Measurements from ENCODE around the gene TMEM109. TPM values are rescaled to one million over a fixed set of nuclear protein-coding genes. Genes with fewer than 3 reads are reported as not detected.

Gene TMEM109
- total RNA-seq, 4 donors from 2014 or later, result 79.6 to 150 (median 88.7) TPM

DNA sequence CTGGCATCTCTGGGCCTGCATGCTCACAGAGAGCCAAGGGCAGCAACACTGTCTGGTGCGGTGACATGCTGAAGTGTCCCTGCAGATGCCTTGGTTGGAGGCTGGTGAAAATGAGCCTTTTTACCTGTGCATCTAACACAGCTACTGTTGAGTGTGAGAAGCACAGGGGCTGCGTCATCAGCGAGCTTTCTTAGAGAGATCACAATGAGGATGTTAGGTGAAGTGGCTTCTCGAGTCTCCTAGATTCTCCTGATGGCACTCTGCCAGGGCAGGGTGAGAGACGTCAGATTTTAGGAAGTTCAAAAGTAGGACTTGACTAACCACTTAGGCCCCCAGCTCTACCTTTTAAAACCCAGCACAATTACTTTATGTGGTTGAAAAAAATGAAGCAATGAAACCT lies 41.6 kb downstream of the TMEM109 start:
- TF ChIP-seq, protein P1, sequence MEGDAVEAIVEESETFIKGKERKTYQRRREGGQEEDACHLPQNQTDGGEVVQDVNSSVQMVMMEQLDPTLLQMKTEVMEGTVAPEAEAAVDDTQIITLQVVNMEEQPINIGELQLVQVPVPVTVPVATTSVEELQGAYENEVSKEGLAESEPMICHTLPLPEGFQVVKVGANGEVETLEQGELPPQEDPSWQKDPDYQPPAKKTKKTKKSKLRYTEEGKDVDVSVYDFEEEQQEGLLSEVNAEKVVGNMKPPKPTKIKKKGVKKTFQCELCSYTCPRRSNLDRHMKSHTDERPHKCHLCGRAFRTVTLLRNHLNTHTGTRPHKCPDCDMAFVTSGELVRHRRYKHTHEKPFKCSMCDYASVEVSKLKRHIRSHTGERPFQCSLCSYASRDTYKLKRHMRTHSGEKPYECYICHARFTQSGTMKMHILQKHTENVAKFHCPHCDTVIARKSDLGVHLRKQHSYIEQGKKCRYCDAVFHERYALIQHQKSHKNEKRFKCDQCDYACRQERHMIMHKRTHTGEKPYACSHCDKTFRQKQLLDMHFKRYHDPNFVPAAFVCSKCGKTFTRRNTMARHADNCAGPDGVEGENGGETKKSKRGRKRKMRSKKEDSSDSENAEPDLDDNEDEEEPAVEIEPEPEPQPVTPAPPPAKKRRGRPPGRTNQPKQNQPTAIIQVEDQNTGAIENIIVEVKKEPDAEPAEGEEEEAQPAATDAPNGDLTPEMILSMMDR (IDR thresholded peaks at IDR 0.05), result no peak
- ATAC-seq (ENCODE audit: low FRiP score), result no peak
- no peak for DNase-seq (ENCODE audit: low spot score)

DNA sequence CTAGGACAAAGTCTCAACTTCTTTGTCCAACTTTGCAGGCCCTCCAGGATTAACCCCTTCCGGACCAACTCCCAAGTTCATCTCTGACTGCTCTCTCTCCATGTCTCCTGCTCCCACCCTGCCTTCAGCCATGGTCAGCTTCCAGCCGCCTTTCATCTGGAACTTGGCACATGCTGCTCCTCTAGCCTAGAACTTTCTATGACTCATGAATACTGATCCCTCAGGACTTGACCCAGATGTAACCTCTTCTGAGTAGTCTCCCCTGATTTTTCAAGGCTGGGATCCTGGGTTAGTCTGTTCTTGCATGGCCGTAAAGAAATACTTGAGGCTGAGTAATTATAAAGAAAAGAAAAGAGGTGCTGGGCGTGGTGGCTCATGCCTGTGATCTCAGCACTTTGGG lies 43.2 kb downstream of the TMEM109 start:
- no peak for ATAC-seq (ENCODE audit: low FRiP score)
- no peak for DNase-seq (ENCODE audit: low spot score)
- TF ChIP-seq, protein P1 (IDR thresholded peaks at IDR 0.05), result no peak

DNA sequence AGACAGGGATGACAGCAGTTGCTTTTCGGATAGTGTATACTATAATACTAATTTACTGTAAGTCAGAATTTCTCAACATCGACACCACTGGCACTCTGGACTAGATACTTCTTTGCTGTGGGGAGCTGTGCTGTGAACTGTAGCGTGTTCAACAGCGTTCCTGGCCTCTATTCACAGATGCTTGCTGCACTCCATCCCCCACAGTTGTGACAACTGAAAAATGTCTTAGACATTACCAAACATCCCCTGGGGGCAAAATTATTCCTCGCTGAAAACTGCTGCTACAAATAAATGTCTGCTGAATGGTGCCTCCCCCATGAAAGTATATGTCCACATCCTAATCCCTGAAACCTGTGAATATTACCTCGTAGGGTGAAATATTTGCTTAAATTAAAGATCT lies 45.5 kb downstream of the TMEM109 start:
- TF ChIP-seq, protein P1 (IDR thresholded peaks at IDR 0.05), result no peak
- no peak for ATAC-seq (ENCODE audit: low FRiP score)
- DNase-seq (ENCODE audit: low spot score), result no peak

DNA sequence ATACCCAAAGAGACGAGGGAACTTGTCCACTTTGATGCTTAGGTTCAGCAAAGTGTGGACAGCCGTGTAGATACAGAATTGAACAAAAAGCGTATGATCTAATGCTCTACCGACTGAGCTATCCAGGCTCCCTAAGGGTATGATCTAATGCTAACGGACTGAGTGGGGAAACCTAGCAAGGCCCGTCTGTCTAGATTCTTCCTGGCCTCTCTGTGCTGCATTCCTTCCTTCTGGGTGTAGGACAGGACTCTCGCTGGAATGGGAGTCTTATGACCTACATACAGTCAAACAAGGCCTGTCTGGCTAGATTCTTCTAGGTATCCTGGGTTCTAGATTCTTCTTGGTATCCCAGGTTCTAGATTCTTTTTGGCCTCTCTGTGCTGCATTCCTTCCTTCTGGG lies 46.4 kb downstream of the TMEM109 start:
- ATAC-seq (ENCODE audit: low FRiP score), result no peak
- no peak for DNase-seq (ENCODE audit: low spot score)
- TF ChIP-seq, protein P1 (IDR thresholded peaks at IDR 0.05), result no peak

DNA sequence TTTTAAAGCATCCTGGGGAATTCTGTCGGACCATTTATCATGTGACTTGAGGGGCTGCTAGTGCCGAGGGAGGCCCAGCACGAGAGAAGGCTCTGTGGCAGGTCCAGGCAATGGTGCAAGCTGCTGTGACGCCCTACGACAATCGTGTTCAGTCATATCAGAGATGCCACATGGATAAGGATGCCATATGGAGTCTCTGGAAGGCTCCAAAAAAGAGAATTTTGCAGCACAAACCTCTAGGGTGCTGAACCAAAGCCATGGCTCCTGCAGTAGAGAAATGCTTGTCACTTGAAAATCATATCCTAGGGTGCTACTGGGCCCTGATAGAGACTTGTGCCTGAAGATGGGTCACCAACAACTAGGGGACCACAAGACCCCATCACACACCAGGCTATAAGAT lies 50.8 kb downstream of the TMEM109 start:
- ATAC-seq (ENCODE audit: low FRiP score) (no peak), DNase-seq (ENCODE audit: low spot score) (no peak)
- TF ChIP-seq, protein P1 (IDR thresholded peaks at IDR 0.05), result no peak

DNA sequence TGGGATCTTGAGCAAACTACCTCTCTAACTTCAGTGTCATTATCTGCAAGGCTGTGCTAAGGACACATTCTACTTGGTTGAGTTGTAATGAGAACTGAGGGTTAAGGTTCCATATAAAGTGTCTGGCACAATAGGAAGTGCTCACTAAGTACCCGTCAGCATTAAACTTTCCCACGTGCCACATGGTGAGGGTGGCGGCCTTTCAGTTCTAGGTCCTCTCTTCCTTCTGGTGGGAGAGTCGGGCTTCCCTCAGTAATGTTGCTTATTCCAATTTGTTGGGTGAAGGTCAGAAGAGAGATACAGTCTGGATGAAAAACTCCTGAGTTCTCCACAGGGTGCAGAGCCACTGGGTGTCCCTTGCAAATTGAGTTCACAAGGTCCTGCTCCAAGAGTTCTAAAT lies 52.9 kb downstream of the TMEM109 start:
- no peak for DNase-seq (ENCODE audit: low spot score)
- ATAC-seq (ENCODE audit: low FRiP score), result no peak
- TF ChIP-seq, protein P1 (IDR thresholded peaks at IDR 0.05), result no peak

DNA sequence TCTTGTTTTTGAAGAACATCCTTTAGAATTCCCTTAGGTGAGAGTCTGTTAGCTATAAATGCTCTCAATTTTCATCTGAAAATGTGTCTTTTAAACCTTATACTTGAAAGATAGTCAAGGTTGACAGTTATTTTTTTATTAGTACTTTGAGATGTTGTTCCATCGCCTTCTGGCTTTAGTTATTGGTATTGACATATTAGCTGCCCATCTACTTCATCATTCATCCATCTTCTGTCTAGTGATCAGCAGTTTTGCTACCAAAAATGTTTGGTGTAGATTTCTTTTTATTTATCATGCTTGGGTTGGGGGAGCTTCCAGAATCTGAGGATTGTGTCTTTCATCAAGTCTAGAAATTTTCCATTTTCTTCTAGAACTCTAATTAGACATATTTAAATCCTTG lies 54.3 kb downstream of the TMEM109 start:
- DNase-seq (ENCODE audit: low spot score) (no peak), ATAC-seq (ENCODE audit: low FRiP score) (no peak)
- TF ChIP-seq, protein P1 (IDR thresholded peaks at IDR 0.05), result no peak
